Endodermal cell (in vitro differentiated cells): ENCODE measurements around the gene MYCBP2. TPM values are rescaled to one million over a fixed set of nuclear protein-coding genes. Genes with fewer than 3 reads are reported as not detected.

Experiments used
- DNase-seq: peaks from one replicate; pipeline ENCODE4 v3.0.0-alpha.2; 2017
- H3K27ac ChIP-seq: 2 replicates; pipeline ENCODE4 v1.5.1; 2013; ENCODE audit warnings: mild to moderate bottlenecking, low read depth, low read length, moderate library complexity
- H3K27me3 ChIP-seq: 2 replicates; pipeline ENCODE4 v1.6.1; 2013; ENCODE audit warnings: mild to moderate bottlenecking, low read length, moderate library complexity; ENCODE audit not compliant: insufficient read depth, control insufficient read depth, poor library complexity, severe bottlenecking
- H3K36me3 ChIP-seq: 2 replicates; pipeline ENCODE4 v1.7.0; 2013; ENCODE audit warnings: mild to moderate bottlenecking, low read length, moderate library complexity; ENCODE audit not compliant: control insufficient read depth, insufficient read depth
- H3K4me1 ChIP-seq: one replicate; pipeline ENCODE4 v1.7.0; 2013; ENCODE audit warnings: low read length; ENCODE audit not compliant: control insufficient read depth, insufficient read depth
- H3K4me3 ChIP-seq: 2 replicates; pipeline ENCODE4 v1.5.1; 2013; ENCODE audit warnings: mild to moderate bottlenecking, low read length, moderate library complexity
- H3K9ac ChIP-seq: 2 replicates; pipeline ENCODE4 v1.6.1; 2013; ENCODE audit warnings: mild to moderate bottlenecking, low read length, moderate library complexity; ENCODE audit not compliant: poor library complexity, severe bottlenecking; ENCODE audit errors: extremely low read depth
- H3K9me3 ChIP-seq: 2 replicates; pipeline ENCODE4 v1.6.1; 2013; ENCODE audit warnings: mild to moderate bottlenecking, low read length, moderate library complexity; ENCODE audit not compliant: control insufficient read depth
- H3K27ac Mint-ChIP-seq: 2 replicates; pipeline ENCODE4 v1.8.0; 2020; ENCODE audit warnings: mixed read lengths
- H3K27me3 Mint-ChIP-seq: 2 replicates; pipeline ENCODE4 v1.8.0; 2021; ENCODE audit warnings: mild to moderate bottlenecking, mixed read lengths; ENCODE audit not compliant: insufficient read depth
- H3K36me3 Mint-ChIP-seq: 2 replicates; pipeline ENCODE4 v1.8.0; 2020; ENCODE audit warnings: low read depth, mixed read lengths
- H3K4me1 Mint-ChIP-seq: 2 replicates; pipeline ENCODE4 v1.8.0; 2020; ENCODE audit warnings: mixed read lengths
- H3K4me3 Mint-ChIP-seq: 2 replicates; pipeline ENCODE4 v1.8.0; 2020; ENCODE audit warnings: mild to moderate bottlenecking, moderate library complexity, mixed read lengths
- H3K9me3 Mint-ChIP-seq: 2 replicates; pipeline ENCODE4 v1.8.0; 2020; ENCODE audit warnings: mild to moderate bottlenecking, mixed read lengths
- CTCF ChIP-seq: fragments of 200-600 bp; sonication (generic); conservative IDR thresholded peaks from 2 replicates; pipeline ENCODE4 v1.5.0; 2021; ENCODE audit warnings: antibody characterized with exemption, mild to moderate bottlenecking
- whole genome bisulfite sequencing, 2 experiments: methylation state at CpG; one replicate each; pipeline versions ENCODE4 v1.1.5 to v1.1.7; 2013; ENCODE audit warnings: missing lambda C conversion rate in 2 of 2, mixed read lengths in 1 of 2; ENCODE audit not compliant: insufficient coverage in 1 of 2, insufficient read length in 1 of 2; 5-methylcytosine and 5-hydroxymethylcytosine counted together
- total RNA-seq, 2 donors: library from RNA; stranded (reverse); fragmentation: NEBNext Ultra II Directional in 1 of 2; extraction: Animal tissue kit (Norgen Biotek cat#: 25700) in 1 of 2; gene quantifications; 2 replicates in 1 of 2; 3 replicates in 1 of 2; pipeline ENCODE4 v1.2.1, GENCODE V29; 2021

MYCBP2 gene
- total RNA-seq, 2 donors from 2014 or later: 32.5 to 32.9 TPM

- no peaks in the 10 kb centered on the region for H3K9me3 Mint-ChIP-seq
These were observed 261.3 kb downstream of the MYCBP2 start for GRCh38 chr13:77065461-77066147.

GRCh38 chr13:77062097-77062496 lies 264.8 kb downstream of the MYCBP2 start:
- peaks cover 15% of the 10 kb centered on the region for H3K36me3 Mint-ChIP-seq
- Histone ChIP-seq H3K27ac (no peak overlapping the region), H3K36me3 (peaks cover 12% of the 10 kb centered on the region), H3K4me1 (no peaks in the 10 kb centered on the region), H3K27me3 (no peaks in the 10 kb centered on the region), H3K4me3 (no peak overlapping the region), H3K9me3 (no peaks in the 10 kb centered on the region), H3K9ac (no peak overlapping the region)
- no peak overlapping the region for H3K4me3 Mint-ChIP-seq
- peaks cover 10% of the 10 kb centered on the region for H3K4me1 Mint-ChIP-seq
- TF ChIP-seq CTCF: no peak
- no peak for DNase-seq
- no peaks in the 10 kb centered on the region for H3K9me3 Mint-ChIP-seq
- no peak overlapping the region for H3K27ac Mint-ChIP-seq
- H3K27me3 Mint-ChIP-seq: no peaks in the 10 kb centered on the region
- 93% methylated on average over 1 of the region's 1 CpG; no CpG with 5 or more reads in 1 of the 2 experiments for WGBS, 2 experiments

More at GRCh38 chr13:77065461-77066147, 261.3 kb downstream of the MYCBP2 start:
- Histone ChIP-seq H3K9ac (no peak overlapping the region), H3K4me3 (no peak overlapping the region), H3K27ac (no peak overlapping the region), H3K27me3 (no peaks in the 10 kb centered on the region), H3K36me3 (peaks cover 31% of the 10 kb centered on the region), H3K4me1 (no peaks in the 10 kb centered on the region), H3K9me3 (no peaks in the 10 kb centered on the region)
- Mint-ChIP-seq H3K27ac (no peak overlapping the region), H3K4me3 (no peak overlapping the region), H3K27me3 (no peaks in the 10 kb centered on the region), H3K4me1 (peaks cover 10% of the 10 kb centered on the region), H3K36me3 (peaks cover 16% of the 10 kb centered on the region)
- 79 to 100% methylated on average over 1 to 2 of the region's 5 CpGs for WGBS, 2 experiments
- DNase-seq: no peak
- TF ChIP-seq CTCF: no peak

GRCh38 chr13:77061362-77061761 lies 265.5 kb downstream of the MYCBP2 start:
- H3K27me3 ChIP-seq: no peaks in the 10 kb centered on the region
- no peak overlapping the region for H3K27ac ChIP-seq
- H3K4me3 Mint-ChIP-seq: no peak overlapping the region
- DNase-seq: no peak
- H3K27ac Mint-ChIP-seq: no peak overlapping the region
- no peak for TF ChIP-seq CTCF
- WGBS, 2 experiments: 97 to 100% methylated on average over 1 to 2 of the region's 2 CpGs
- no peaks in the 10 kb centered on the region for H3K4me1 ChIP-seq
- peaks cover 8% of the 10 kb centered on the region for H3K36me3 ChIP-seq
- H3K36me3 Mint-ChIP-seq: peaks cover 15% of the 10 kb centered on the region
- peaks cover 9% of the 10 kb centered on the region for H3K4me1 Mint-ChIP-seq
- H3K4me3 ChIP-seq: no peak overlapping the region
- no peaks in the 10 kb centered on the region for H3K27me3 Mint-ChIP-seq
- no peaks in the 10 kb centered on the region for H3K9me3 Mint-ChIP-seq
- no peaks in the 10 kb centered on the region for H3K9me3 ChIP-seq
- H3K9ac ChIP-seq: no peak overlapping the region
